GM12878 (cell line): Measurements from ENCODE around the gene TTC31. TPM values are rescaled to one million over a fixed set of nuclear protein-coding genes. Genes with fewer than 3 reads are reported as not detected.

Experiments used
- DPF2 ChIP-seq: fragments of 450-650 bp; IDR thresholded peaks from 2 replicates; pipeline ENCODE4 v1.6.1; 2017; ENCODE audit warnings: mild to moderate bottlenecking
- ESRRA ChIP-seq: IDR thresholded peaks from 2 replicates; pipeline ENCODE4 v1.6.1; 2012; ENCODE audit warnings: mild to moderate bottlenecking, low read length, improper control_type of control experiment
- EZH2 ChIP-seq: IDR thresholded peaks from 2 replicates; pipeline ENCODE4 v1.6.1; 2012; ENCODE audit warnings: low read depth, mild to moderate bottlenecking, control low read depth, inconsistent platforms, low read length, borderline replicate concordance; ENCODE audit not compliant: control insufficient read depth
- FOXM1 ChIP-seq: IDR thresholded peaks from 2 replicates; pipeline ENCODE4 v1.6.1; 2012; ENCODE audit warnings: low read depth, mild to moderate bottlenecking, inconsistent platforms, low read length, moderate library complexity
- IRF4 ChIP-seq: IDR thresholded peaks from 2 replicates; pipeline ENCODE4 v1.6.1; 2011; ENCODE audit warnings: low read depth, low read length
- JUND ChIP-seq: IDR thresholded peaks from 2 replicates; pipeline ENCODE4 v1.6.1; 2012; ENCODE audit warnings: low read depth, mild to moderate bottlenecking, low read length, improper control_type of control experiment, moderate library complexity
- MXI1 ChIP-seq: fragments of 150-350 bp; IDR thresholded peaks from 2 replicates; pipeline ENCODE4 v1.6.1; 2011; ENCODE audit warnings: low read depth, mild to moderate bottlenecking, inconsistent platforms, low read length, improper control_type of control experiment
- PAX8 ChIP-seq: fragments of 450-650 bp; IDR thresholded peaks from 2 replicates; pipeline ENCODE4 v1.6.1; 2017; ENCODE audit warnings: mild to moderate bottlenecking, moderate library complexity
- PML ChIP-seq: IDR thresholded peaks from 2 replicates; pipeline ENCODE4 v1.6.1; 2012; ENCODE audit warnings: low read length, inconsistent platforms
- RAD51 ChIP-seq: fragments of 450-650 bp; IDR thresholded peaks from 2 replicates; pipeline ENCODE4 v1.6.1; 2016; ENCODE audit warnings: moderate library complexity, mild to moderate bottlenecking, inconsistent platforms
- RBBP5 ChIP-seq: fragments of 200-600 bp; sonication (generic); conservative IDR thresholded peaks from 2 replicates; pipeline ENCODE4 v1.6.1; 2016
- RELA ChIP-seq: fragments of 450-650 bp; IDR thresholded peaks from 2 replicates; pipeline ENCODE4 v1.8.0; 2014; ENCODE audit warnings: borderline replicate concordance; ENCODE audit not compliant: partially characterized antibody
- SMAD5 ChIP-seq: IDR thresholded peaks from 2 replicates; pipeline ENCODE4 v1.6.1; 2016; ENCODE audit warnings: antibody characterized with exemption, low read depth
- SMC3 ChIP-seq: IDR thresholded peaks from 2 replicates; pipeline ENCODE4 v1.6.1; 2011; ENCODE audit warnings: low read length, improper control_type of control experiment, borderline replicate concordance
- SP1 ChIP-seq: IDR thresholded peaks from one replicate; pipeline ENCODE4 v1.6.1; 2011; ENCODE audit warnings: low read depth, low read length
- SREBF1 ChIP-seq: IDR thresholded peaks from 2 replicates; pipeline ENCODE4 v1.6.1; 2012; ENCODE audit warnings: mild to moderate bottlenecking, low read length
- STAT3 ChIP-seq: IDR thresholded peaks from 2 replicates; pipeline ENCODE4 v1.6.1; 2011; ENCODE audit warnings: low read depth, low read length, improper control_type of control experiment
- SUPT20H ChIP-seq: IDR thresholded peaks from 2 replicates; pipeline ENCODE4 v1.6.1; 2011; ENCODE audit warnings: low read depth, mild to moderate bottlenecking, low read length, moderate library complexity, borderline replicate concordance; ENCODE audit not compliant: control insufficient read depth
- ZNF217 ChIP-seq: fragments of 450-650 bp; IDR thresholded peaks from 2 replicates; pipeline ENCODE4 v1.6.1; 2017; ENCODE audit warnings: antibody characterized with exemption, mild to moderate bottlenecking
- ZNF24 ChIP-seq: fragments of 450-650 bp; IDR thresholded peaks from 2 replicates; pipeline ENCODE4 v1.6.1; 2017; ENCODE audit warnings: antibody characterized with exemption, mild to moderate bottlenecking
- polyA plus RNA-seq, 11 experiments: library from polyadenylated mRNA; depleted of rRNA in 4 of 11; unstranded in 6 of 11; stranded (reverse) in 5 of 11; fragments of >200 nt; fragmentation: Nextera tagmentation in 4 of 11; fragmentation: Illumina TruSeq in 1 of 11; extraction: Ambion mirVana in 4 of 11; extraction: Trizol in 1 of 11; gene quantifications; 1 replicate in 1 of 11; 2 replicates in 10 of 11; pipeline versions ENCODE4 v1.2.1 to v1.2.3, GENCODE V29; 2011 to 2016; ENCODE audit warnings: inconsistent platforms in 2 of 11, missing spikeins in 2 of 11, low read depth in 1 of 11
- total RNA-seq, 4 experiments: library from RNA; depleted of rRNA in 3 of 4; stranded (reverse); fragments of >200 nt in 3 of 4; fragmentation: Illumina TruSeq in 1 of 4; extraction: Trizol in 1 of 4; gene quantifications; 2 replicates each; pipeline versions ENCODE4 v1.2.1 to v1.2.3, GENCODE V29; 2013 to 2021
- TF ChIP-seq, protein P1 (sequence below): fragments of 450-650 bp; IDR thresholded peaks from 2 replicates; pipeline ENCODE4 v1.6.1; 2018; ENCODE audit warnings: borderline replicate concordance, mild to moderate bottlenecking; ENCODE audit not compliant: partially characterized antibody
- TF ChIP-seq, protein P2 (sequence below): IDR thresholded peaks from 2 replicates; pipeline ENCODE4 v1.6.1; 2012; ENCODE audit warnings: low read depth, low read length, improper control_type of control experiment
- TF ChIP-seq, protein P3 (sequence below): IDR thresholded peaks from 2 replicates; pipeline ENCODE4 v1.6.1; 2012; ENCODE audit warnings: low read length, inconsistent platforms
- TF ChIP-seq, protein P4 (sequence below): fragments of 450-650 bp; IDR thresholded peaks from 2 replicates; pipeline ENCODE4 v1.6.1; 2017; ENCODE audit warnings: mild to moderate bottlenecking

TTC31 gene
- total and polyA plus RNA-seq, 10 of the 15 experiments (the other 5 are each of a cell fraction or from before 2014, with no cell fraction given): 6.5 to 34.9 (median 25.9) TPM

DNA sequence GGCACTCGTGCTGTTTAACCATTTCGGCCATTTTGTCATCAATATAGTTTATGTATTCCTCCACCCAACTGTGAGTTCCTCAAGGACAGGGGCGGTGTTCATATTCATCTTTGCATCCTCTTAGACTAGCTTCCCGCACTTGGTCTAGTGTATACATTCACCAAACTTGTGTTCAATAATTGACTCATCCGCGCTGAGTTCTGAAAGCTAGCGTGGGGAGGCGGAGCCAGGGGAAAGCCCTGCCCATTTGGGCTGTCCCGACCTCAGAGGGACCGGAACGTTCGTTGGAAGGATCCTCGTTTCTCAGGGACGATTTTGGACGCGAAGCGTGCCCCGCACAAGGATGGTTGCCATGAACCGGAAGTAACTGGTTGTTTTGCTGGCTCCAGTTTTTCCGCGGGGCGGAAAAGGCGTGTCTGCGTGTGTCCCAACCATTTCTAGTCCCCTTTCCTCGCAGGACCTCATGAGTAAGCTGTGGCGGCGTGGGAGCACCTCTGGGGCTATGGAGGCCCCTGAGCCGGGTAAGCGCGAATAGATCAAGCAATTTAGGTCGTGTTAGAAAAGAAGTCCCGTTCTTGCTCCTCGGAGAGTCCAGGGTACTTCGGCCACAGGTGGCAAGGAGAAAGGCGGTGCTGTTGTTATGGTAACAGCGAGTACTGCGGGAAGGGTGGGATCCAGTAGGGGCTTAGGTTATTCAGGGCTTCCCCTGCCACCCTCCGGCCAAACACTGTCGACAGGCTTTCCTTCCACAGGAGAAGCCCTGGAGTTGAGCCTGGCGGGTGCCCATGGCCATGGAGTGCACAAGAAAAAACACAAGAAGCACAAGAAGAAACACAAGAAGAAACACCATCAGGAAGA, 28.0 kb upstream of the TTC31 start, which contains the start of gene INO80B (continued):
- TF ChIP-seq, protein P1, sequence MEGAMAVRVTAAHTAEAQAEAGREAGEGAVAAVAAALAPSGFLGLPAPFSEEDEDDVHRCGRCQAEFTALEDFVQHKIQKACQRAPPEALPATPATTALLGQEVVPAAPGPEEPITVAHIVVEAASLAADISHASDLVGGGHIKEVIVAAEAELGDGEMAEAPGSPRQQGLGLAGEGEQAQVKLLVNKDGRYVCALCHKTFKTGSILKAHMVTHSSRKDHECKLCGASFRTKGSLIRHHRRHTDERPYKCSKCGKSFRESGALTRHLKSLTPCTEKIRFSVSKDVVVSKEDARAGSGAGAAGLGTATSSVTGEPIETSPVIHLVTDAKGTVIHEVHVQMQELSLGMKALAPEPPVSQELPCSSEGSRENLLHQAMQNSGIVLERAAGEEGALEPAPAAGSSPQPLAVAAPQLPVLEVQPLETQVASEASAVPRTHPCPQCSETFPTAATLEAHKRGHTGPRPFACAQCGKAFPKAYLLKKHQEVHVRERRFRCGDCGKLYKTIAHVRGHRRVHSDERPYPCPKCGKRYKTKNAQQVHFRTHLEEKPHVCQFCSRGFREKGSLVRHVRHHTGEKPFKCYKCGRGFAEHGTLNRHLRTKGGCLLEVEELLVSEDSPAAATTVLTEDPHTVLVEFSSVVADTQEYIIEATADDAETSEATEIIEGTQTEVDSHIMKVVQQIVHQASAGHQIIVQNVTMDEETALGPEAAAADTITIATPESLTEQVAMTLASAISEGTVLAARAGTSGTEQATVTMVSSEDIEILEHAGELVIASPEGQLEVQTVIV: peak; percentile 77
- peak; percentile 97 for TF ChIP-seq MXI1
- peak; percentile 97 for TF ChIP-seq RELA
- TF ChIP-seq ZNF24: peak; percentile 72; the same call in 1 of the 2 replicates
- peak; percentile 89 for TF ChIP-seq IRF4
- TF ChIP-seq ESRRA: peak; percentile 66; the same call in 1 of the 2 replicates
- TF ChIP-seq FOXM1: peak; percentile 49; the same call in 1 of the 2 replicates
- no peak for TF ChIP-seq SMC3
- no peak for TF ChIP-seq SMAD5
- TF ChIP-seq, protein P2, sequence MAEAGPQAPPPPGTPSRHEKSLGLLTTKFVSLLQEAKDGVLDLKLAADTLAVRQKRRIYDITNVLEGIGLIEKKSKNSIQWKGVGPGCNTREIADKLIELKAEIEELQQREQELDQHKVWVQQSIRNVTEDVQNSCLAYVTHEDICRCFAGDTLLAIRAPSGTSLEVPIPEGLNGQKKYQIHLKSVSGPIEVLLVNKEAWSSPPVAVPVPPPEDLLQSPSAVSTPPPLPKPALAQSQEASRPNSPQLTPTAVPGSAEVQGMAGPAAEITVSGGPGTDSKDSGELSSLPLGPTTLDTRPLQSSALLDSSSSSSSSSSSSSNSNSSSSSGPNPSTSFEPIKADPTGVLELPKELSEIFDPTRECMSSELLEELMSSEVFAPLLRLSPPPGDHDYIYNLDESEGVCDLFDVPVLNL: no peak
- no peak for TF ChIP-seq EZH2
- TF ChIP-seq, protein P3, sequence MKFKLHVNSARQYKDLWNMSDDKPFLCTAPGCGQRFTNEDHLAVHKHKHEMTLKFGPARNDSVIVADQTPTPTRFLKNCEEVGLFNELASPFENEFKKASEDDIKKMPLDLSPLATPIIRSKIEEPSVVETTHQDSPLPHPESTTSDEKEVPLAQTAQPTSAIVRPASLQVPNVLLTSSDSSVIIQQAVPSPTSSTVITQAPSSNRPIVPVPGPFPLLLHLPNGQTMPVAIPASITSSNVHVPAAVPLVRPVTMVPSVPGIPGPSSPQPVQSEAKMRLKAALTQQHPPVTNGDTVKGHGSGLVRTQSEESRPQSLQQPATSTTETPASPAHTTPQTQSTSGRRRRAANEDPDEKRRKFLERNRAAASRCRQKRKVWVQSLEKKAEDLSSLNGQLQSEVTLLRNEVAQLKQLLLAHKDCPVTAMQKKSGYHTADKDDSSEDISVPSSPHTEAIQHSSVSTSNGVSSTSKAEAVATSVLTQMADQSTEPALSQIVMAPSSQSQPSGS: no peak; the same call in 1 of the 2 replicates
- TF ChIP-seq SREBF1: 0 out of 2 replicates have a peak, but pooled peaks have one; percentile 72
- no peak for TF ChIP-seq RBBP5
- no peak for TF ChIP-seq SUPT20H
- no peak for TF ChIP-seq RAD51
- peak; percentile 75; the same call in 1 of the 2 replicates for TF ChIP-seq PML
- no peak for TF ChIP-seq JUND
- TF ChIP-seq PAX8: peak; percentile 33; the same call in 1 of the 2 replicates
- TF ChIP-seq DPF2: no peak
- TF ChIP-seq, protein P4, sequence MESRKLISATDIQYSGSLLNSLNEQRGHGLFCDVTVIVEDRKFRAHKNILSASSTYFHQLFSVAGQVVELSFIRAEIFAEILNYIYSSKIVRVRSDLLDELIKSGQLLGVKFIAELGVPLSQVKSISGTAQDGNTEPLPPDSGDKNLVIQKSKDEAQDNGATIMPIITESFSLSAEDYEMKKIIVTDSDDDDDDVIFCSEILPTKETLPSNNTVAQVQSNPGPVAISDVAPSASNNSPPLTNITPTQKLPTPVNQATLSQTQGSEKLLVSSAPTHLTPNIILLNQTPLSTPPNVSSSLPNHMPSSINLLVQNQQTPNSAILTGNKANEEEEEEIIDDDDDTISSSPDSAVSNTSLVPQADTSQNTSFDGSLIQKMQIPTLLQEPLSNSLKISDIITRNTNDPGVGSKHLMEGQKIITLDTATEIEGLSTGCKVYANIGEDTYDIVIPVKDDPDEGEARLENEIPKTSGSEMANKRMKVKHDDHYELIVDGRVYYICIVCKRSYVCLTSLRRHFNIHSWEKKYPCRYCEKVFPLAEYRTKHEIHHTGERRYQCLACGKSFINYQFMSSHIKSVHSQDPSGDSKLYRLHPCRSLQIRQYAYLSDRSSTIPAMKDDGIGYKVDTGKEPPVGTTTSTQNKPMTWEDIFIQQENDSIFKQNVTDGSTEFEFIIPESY: 0 out of 2 replicates have a peak, but pooled peaks have one; percentile 10
- TF ChIP-seq ZNF217: no peak
- peak; percentile 70; the same call in 1 of the 2 replicates for TF ChIP-seq STAT3
- TF ChIP-seq SP1: peak; percentile 93
